Activated T-cell treated with anti-CD3 and anti-CD28 coated beads, Interleukin-2, amount 50 U/mL, for 48 hours (primary cell): ENCODE results near the gene MTMR3.
"Not testable (repeated sequence)": the region's sequence is repeated elsewhere in the genome, so short reads cannot be mapped to it uniquely, and the experiment has no call there.

Experiments used
- DNase-seq, 2 experiments: peaks; one replicate each; pipeline ENCODE4 v3.0.0-alpha.2; 2020

The MTMR3 gene

GRCh38 chr22:30031328-30031727, 148.4 kb downstream of the MTMR3 start:
- DNase-seq, result no peak

- no peak for DNase-seq
Observed at GRCh38 chr22:30031764-30032455, 148.9 kb downstream of the MTMR3 start.

- no peak for DNase-seq
Observed at GRCh38 chr22:30033137-30033536, 150.2 kb downstream of the MTMR3 start.

- no peak for DNase-seq
Observed at GRCh38 chr22:30033901-30034300, 150.9 kb downstream of the MTMR3 start.

- DNase-seq, result no peak
Observed at GRCh38 chr22:30036656-30037055, 153.7 kb downstream of the MTMR3 start.

GRCh38 chr22:30038219-30038618, 155.2 kb downstream of the MTMR3 start:
- DNase-seq, result no peak

GRCh38 chr22:30040499-30041260, 157.7 kb downstream of the MTMR3 start:
- no peak for DNase-seq

- no peak for DNase-seq
Observed at GRCh38 chr22:30041475-30041874, 158.5 kb downstream of the MTMR3 start.

GRCh38 chr22:30041881-30042280, 158.9 kb downstream of the MTMR3 start:
- DNase-seq, result no peak

GRCh38 chr22:30043161-30043560, 160.2 kb downstream of the MTMR3 start:
- no peak for DNase-seq

GRCh38 chr22:30044369-30044768, 161.4 kb downstream of the MTMR3 start:
- DNase-seq, result no peak

- DNase-seq, result no peak
Observed at GRCh38 chr22:30044881-30045493, 162.0 kb downstream of the MTMR3 start.

GRCh38 chr22:30045494-30045887, 162.5 kb downstream of the MTMR3 start:
- no peak for DNase-seq

- no peak for DNase-seq
Observed at GRCh38 chr22:30045901-30046715, 163.1 kb downstream of the MTMR3 start.

- DNase-seq, result no peak
Observed at GRCh38 chr22:30046716-30047363, 163.9 kb downstream of the MTMR3 start.

GRCh38 chr22:30047364-30047738, 164.4 kb downstream of the MTMR3 start:
- DNase-seq, result no peak

- no peak for DNase-seq
Observed at GRCh38 chr22:30048681-30049080, 165.7 kb downstream of the MTMR3 start.

GRCh38 chr22:30054067-30054763, 171.2 kb downstream of the MTMR3 start:
- no peak for DNase-seq

- no peak for DNase-seq
Observed at GRCh38 chr22:30054764-30055069, 171.7 kb downstream of the MTMR3 start.

GRCh38 chr22:30056015-30056414, 173.0 kb downstream of the MTMR3 start:
- no peak for DNase-seq

- no peak for DNase-seq
Observed at GRCh38 chr22:30057375-30057774, 174.4 kb downstream of the MTMR3 start.

- not testable (repeated sequence) for DNase-seq
Observed at GRCh38 chr22:30059346-30060020, 176.5 kb downstream of the MTMR3 start.
